ENCODE results near the gene RAPSN. TPM values are rescaled to one million over a fixed set of nuclear protein-coding genes. Genes with fewer than 3 reads are reported as not detected.

The RAPSN gene
- total RNA-seq, 2 experiments from 2014 or later: not detected

GRCh38 chr11:47478651-47479329 lies 29.9 kb upstream of the RAPSN start:
- Histone ChIP-seq H3K4me3 (ENCODE audit: low read depth, low read length, poor library complexity, severe bottlenecking) (no peak overlapping the region), H3K4me1 (ENCODE audit: insufficient read depth, low read length, poor library complexity, severe bottlenecking) (no peaks in the 10 kb centered on the region), H4K20me1 (ENCODE audit: insufficient read depth, low read length) (peaks cover 4% of the 10 kb centered on the region; the same call in 1 of the 2 replicates), H3K36me3 (ENCODE audit: insufficient read depth, low read length) (peaks cover 96% of the 10 kb centered on the region), H3K4me2 (ENCODE audit: low read length) (no peak overlapping the region), H3K79me2 (ENCODE audit: insufficient read depth, low read depth, low read length) (no peaks in the 10 kb centered on the region), H3K27ac (ENCODE audit: low read depth, low read length, poor library complexity, severe bottlenecking) (no peak overlapping the region), H3K9me2 (ENCODE audit: insufficient read depth, low read length) (no peaks in the 10 kb centered on the region), H3K9me3 (ENCODE audit: low read length) (no peaks in the 10 kb centered on the region), H2AFZ (ENCODE audit: low read length) (no peak overlapping the region)
- TF ChIP-seq, protein P1, sequence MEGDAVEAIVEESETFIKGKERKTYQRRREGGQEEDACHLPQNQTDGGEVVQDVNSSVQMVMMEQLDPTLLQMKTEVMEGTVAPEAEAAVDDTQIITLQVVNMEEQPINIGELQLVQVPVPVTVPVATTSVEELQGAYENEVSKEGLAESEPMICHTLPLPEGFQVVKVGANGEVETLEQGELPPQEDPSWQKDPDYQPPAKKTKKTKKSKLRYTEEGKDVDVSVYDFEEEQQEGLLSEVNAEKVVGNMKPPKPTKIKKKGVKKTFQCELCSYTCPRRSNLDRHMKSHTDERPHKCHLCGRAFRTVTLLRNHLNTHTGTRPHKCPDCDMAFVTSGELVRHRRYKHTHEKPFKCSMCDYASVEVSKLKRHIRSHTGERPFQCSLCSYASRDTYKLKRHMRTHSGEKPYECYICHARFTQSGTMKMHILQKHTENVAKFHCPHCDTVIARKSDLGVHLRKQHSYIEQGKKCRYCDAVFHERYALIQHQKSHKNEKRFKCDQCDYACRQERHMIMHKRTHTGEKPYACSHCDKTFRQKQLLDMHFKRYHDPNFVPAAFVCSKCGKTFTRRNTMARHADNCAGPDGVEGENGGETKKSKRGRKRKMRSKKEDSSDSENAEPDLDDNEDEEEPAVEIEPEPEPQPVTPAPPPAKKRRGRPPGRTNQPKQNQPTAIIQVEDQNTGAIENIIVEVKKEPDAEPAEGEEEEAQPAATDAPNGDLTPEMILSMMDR (conservative IDR thresholded peaks at IDR 0.05; ENCODE audit: low read length): no peak
- no peak for TF ChIP-seq EZH2phosphoT487 (IDR thresholded peaks at IDR 0.05; ENCODE audit: borderline replicate concordance, low read depth, low read length)
- ChIA-PET CTCF (ENCODE audit: unreplicated experiment) (no interaction called here), POLR2A (interaction anchor here (0.5 to 1.3 kb wide), 5 partner anchors 12 to 148 kb away, joined by 3 to 4 read pairs (median 3); no protein-coding TSS in a partner anchor)
- no peak for DNase-seq (ENCODE audit: low spot score)
- intact Hi-C loops (cut with micrococcal nuclease; ENCODE audit: unreplicated experiment): no loop called here
- BruUV-seq (replicated peaks): no TSS peak

DNA sequence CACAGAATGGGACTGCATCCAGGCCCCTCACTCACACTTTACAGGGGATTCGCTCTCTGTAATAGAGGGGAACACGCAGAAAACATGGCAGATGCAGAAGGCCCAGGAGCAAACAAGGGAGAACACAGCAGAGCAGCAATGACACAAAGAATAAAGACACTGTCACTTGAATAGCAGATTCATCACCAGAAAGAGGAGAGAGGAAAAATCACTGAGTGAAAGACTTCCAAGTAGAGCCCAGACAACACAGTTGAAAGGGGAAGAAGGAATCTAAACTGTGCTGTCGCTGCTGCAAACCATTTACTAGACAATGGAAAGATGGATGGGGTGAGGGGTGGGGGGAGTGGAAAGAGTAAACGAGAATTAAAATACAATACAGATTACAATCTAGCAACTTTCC lies 28.8 kb upstream of the RAPSN start:
- TF ChIP-seq, protein P1 (conservative IDR thresholded peaks at IDR 0.05; ENCODE audit: low read length): no peak
- TF ChIP-seq EZH2phosphoT487 (IDR thresholded peaks at IDR 0.05; ENCODE audit: borderline replicate concordance, low read depth, low read length): no peak
- peaks cover 4% of the 10 kb centered on the region; the same call in 1 of the 2 replicates for H4K20me1 ChIP-seq (ENCODE audit: insufficient read depth, low read length)
- H3K4me2 ChIP-seq (ENCODE audit: low read length): no peak overlapping the region
- intact Hi-C loops (cut with micrococcal nuclease; ENCODE audit: unreplicated experiment): no loop called here
- peaks cover 96% of the 10 kb centered on the region for H3K36me3 ChIP-seq (ENCODE audit: insufficient read depth, low read length)
- no peaks in the 10 kb centered on the region for H3K9me2 ChIP-seq (ENCODE audit: insufficient read depth, low read length)
- no peak overlapping the region for H2AFZ ChIP-seq (ENCODE audit: low read length)
- H3K9me3 ChIP-seq (ENCODE audit: low read length): no peaks in the 10 kb centered on the region
- ChIA-PET POLR2A (no interaction called here), CTCF (ENCODE audit: unreplicated experiment) (no interaction called here)
- H3K4me1 ChIP-seq (ENCODE audit: insufficient read depth, low read length, poor library complexity, severe bottlenecking): no peaks in the 10 kb centered on the region
- no TSS peak for BruUV-seq (replicated peaks)
- H3K4me3 ChIP-seq (ENCODE audit: low read depth, low read length, poor library complexity, severe bottlenecking): no peak overlapping the region
- no peaks in the 10 kb centered on the region for H3K79me2 ChIP-seq (ENCODE audit: insufficient read depth, low read depth, low read length)
- no peak overlapping the region for H3K27ac ChIP-seq (ENCODE audit: low read depth, low read length, poor library complexity, severe bottlenecking)
- no peak for DNase-seq (ENCODE audit: low spot score)

DNA sequence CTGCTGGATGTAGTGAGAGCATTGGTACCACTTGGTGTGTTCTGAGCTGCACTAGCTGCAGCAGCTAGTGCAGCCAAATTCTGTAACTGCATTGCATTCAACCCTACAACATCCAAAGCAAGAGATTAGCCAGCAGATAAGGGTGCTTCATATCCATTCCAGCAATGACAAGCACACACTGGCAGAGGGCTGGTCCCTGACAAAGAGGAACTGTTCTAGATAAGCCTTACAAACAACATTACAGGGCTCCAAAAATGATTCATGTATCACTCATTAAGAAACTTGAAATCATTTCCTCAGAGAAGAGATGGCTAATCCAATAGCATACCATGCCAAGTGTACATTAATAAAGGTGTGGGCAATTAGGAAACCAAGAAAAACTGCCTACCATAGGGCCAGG lies 28.4 kb upstream of the RAPSN start:
- Histone ChIP-seq H3K79me2 (ENCODE audit: insufficient read depth, low read depth, low read length) (no peaks in the 10 kb centered on the region), H3K9me3 (ENCODE audit: low read length) (no peaks in the 10 kb centered on the region), H3K36me3 (ENCODE audit: insufficient read depth, low read length) (peaks cover 96% of the 10 kb centered on the region), H3K4me2 (ENCODE audit: low read length) (no peak overlapping the region), H3K4me1 (ENCODE audit: insufficient read depth, low read length, poor library complexity, severe bottlenecking) (no peaks in the 10 kb centered on the region), H4K20me1 (ENCODE audit: insufficient read depth, low read length) (peaks cover 4% of the 10 kb centered on the region; the same call in 1 of the 2 replicates), H2AFZ (ENCODE audit: low read length) (no peak overlapping the region), H3K27ac (ENCODE audit: low read depth, low read length, poor library complexity, severe bottlenecking) (no peak overlapping the region), H3K4me3 (ENCODE audit: low read depth, low read length, poor library complexity, severe bottlenecking) (no peak overlapping the region), H3K9me2 (ENCODE audit: insufficient read depth, low read length) (no peaks in the 10 kb centered on the region)
- ChIA-PET CTCF (ENCODE audit: unreplicated experiment) (no interaction called here), POLR2A (no interaction called here)
- intact Hi-C loops (cut with micrococcal nuclease; ENCODE audit: unreplicated experiment): no loop called here
- DNase-seq (ENCODE audit: low spot score): no peak
- TF ChIP-seq EZH2phosphoT487 (IDR thresholded peaks at IDR 0.05; ENCODE audit: borderline replicate concordance, low read depth, low read length): no peak
- TF ChIP-seq, protein P1 (conservative IDR thresholded peaks at IDR 0.05; ENCODE audit: low read length): no peak
- BruUV-seq (replicated peaks): TSS peak; percentile 8
